GM19238 (cell line): ENCODE results near the gene ANP32E.

Experiments
- DNase-seq: peaks from one replicate; pipeline ENCODE4 v3.0.0; 2011; ENCODE audit warnings: low spot score; ENCODE audit not compliant: insufficient read length

ANP32E gene

DNA sequence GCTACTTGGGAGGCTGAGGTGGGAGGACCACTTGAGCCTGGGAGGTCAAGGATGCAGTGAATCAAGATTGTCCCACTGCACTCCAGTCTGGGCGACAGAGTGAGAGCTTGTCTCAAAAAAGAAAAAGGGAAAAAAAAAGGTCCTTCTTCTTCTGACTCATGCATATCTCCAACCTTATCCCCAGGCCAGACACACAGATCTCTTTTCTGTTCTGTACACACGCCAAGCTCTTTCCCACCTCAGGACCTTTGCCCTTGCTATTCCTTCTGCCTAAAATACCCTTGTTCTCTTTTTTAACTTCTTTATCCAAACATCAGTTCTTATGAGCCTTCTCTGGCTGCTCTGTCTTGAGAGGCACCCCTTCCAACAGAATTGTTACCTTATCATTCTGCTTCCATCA lies 64.1 kb downstream of the ANP32E start:
- DNase-seq: no peak

DNA sequence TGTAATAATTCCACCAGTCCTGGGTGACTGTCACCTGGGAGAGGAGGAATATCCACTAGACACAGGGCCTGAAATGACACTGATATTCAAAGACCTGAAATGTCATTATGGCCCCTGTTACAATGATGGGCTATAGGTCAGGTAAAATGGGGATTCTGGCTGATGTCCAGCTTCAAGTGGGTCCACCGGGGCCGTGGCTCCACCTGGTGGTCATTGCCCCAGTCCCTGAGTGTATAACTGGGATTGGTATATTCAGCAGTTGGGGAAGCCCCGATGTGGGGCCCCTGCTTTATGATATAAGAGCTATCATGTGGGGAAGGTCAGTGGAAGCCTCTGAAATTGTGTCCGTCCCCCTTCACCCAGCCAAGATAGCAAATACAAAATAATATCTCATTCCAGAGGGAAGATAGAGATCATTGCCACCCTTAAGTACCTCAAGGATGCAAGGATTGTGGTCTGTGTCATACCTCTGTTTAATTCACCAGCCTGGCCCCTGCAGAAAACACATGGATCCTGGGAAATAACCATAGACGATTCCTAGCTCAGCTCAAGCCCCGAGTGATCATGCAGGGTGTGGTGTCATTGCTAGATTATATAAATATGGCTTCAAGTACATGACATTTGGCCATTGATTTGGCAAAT lies 66.8 kb downstream of the ANP32E start:
- DNase-seq: no peak
